ENCODE data around the gene ADAM19. TPM values are rescaled to one million over a fixed set of nuclear protein-coding genes. Genes with fewer than 3 reads are reported as not detected.

Gene ADAM19
- total and polyA plus RNA-seq, 4 donors = 3.1 to 17.6 (median 12.9) TPM

GRCh38 chr5:157539503-157540022 lies 36.0 kb downstream of the ADAM19 start:
- ATAC-seq (ENCODE audit: insufficient read depth, low FRiP score) = no peak
- Histone ChIP-seq H3K9me3 (ENCODE audit: control insufficient read depth in 4 of 4, insufficient read depth in 3 of 4, low read length in 3 of 4) (no peaks in the 10 kb centered on the region), H3K9ac (ENCODE audit: insufficient read depth in 1 of 2, low read length in 2 of 2) (no peak overlapping the region), H3K4me3 (no peak overlapping the region), H3K27ac (ENCODE audit: low read depth in 1 of 2, low read length in 1 of 2) (peak overlapping the region in 1 of 2 donors; percentile 41), H3K4me1 (ENCODE audit: control insufficient read depth in 5 of 5, insufficient read depth in 5 of 5, low read length in 5 of 5) (peaks cover 0 to 34% (median 21%) of the 10 kb centered on the region in 5 donors), H3K27me3 (ENCODE audit: control insufficient read depth in 3 of 3, insufficient read depth in 3 of 3, low read length in 2 of 3) (no peaks in the 10 kb centered on the region), H3K36me3 (ENCODE audit: control insufficient read depth in 4 of 4, insufficient read depth in 4 of 4, low read length in 4 of 4) (peaks cover 0 to 9% (median 2%) of the 10 kb centered on the region in 4 donors)
- WGBS, 2 donors = 83 to 92% methylated on average over 4 of the region's 4 CpGs
- no peak for TF ChIP-seq CTCF (IDR thresholded peaks at IDR 0.05; ENCODE audit: control extremely low read depth, extremely low read depth)
- no peak for DNase-seq

GRCh38 chr5:157538311-157538710 lies 37.3 kb downstream of the ADAM19 start:
- Histone ChIP-seq H3K4me3 (no peak overlapping the region), H3K36me3 (ENCODE audit: control insufficient read depth in 4 of 4, insufficient read depth in 4 of 4, low read length in 4 of 4) (peaks cover 0 to 9% (median 2%) of the 10 kb centered on the region in 4 donors), H3K27me3 (ENCODE audit: control insufficient read depth in 3 of 3, insufficient read depth in 3 of 3, low read length in 2 of 3) (no peaks in the 10 kb centered on the region), H3K4me1 (ENCODE audit: control insufficient read depth in 5 of 5, insufficient read depth in 5 of 5, low read length in 5 of 5) (peaks cover 0 to 29% (median 14%) of the 10 kb centered on the region in 5 donors), H3K9ac (ENCODE audit: insufficient read depth in 1 of 2, low read length in 2 of 2) (no peak overlapping the region), H3K27ac (ENCODE audit: low read depth in 1 of 2, low read length in 1 of 2) (no peak overlapping the region), H3K9me3 (ENCODE audit: control insufficient read depth in 4 of 4, insufficient read depth in 3 of 4, low read length in 3 of 4) (no peaks in the 10 kb centered on the region)
- 94 to 97% methylated on average over 6 of the region's 6 CpGs for WGBS, 2 donors
- TF ChIP-seq CTCF (IDR thresholded peaks at IDR 0.05; ENCODE audit: control extremely low read depth, extremely low read depth) = no peak
- DNase-seq (no peak), ATAC-seq (ENCODE audit: insufficient read depth, low FRiP score) (no peak)

- DNase-seq = peak in 2 of 3 donors; percentile 38 to 60
- Histone ChIP-seq H3K4me1 (ENCODE audit: control insufficient read depth in 5 of 5, insufficient read depth in 5 of 5, low read length in 5 of 5) (peaks cover 0 to 23% (median 2%) of the 10 kb centered on the region in 5 donors), H3K36me3 (ENCODE audit: control insufficient read depth in 4 of 4, insufficient read depth in 4 of 4, low read length in 4 of 4) (peaks cover 0 to 9% (median 2%) of the 10 kb centered on the region in 4 donors), H3K9ac (ENCODE audit: insufficient read depth in 1 of 2, low read length in 2 of 2) (no peak overlapping the region), H3K4me3 (no peak overlapping the region), H3K9me3 (ENCODE audit: control insufficient read depth in 4 of 4, insufficient read depth in 3 of 4, low read length in 3 of 4) (no peaks in the 10 kb centered on the region), H3K27me3 (ENCODE audit: control insufficient read depth in 3 of 3, insufficient read depth in 3 of 3, low read length in 2 of 3) (no peaks in the 10 kb centered on the region), H3K27ac (ENCODE audit: low read depth in 1 of 2, low read length in 1 of 2) (peak overlapping the region; percentile 62 to 73)
- ATAC-seq (ENCODE audit: insufficient read depth, low FRiP score) = peak; percentile 67
- 78 to 85% methylated on average over 6 of the region's 6 CpGs for WGBS, 2 donors
- TF ChIP-seq CTCF (IDR thresholded peaks at IDR 0.05; ENCODE audit: control extremely low read depth, extremely low read depth) = no peak
These were observed 40.3 kb downstream of the ADAM19 start for GRCh38 chr5:157535042-157535865.
